ENCODE results near the gene FGF12. TPM values are rescaled to one million over a fixed set of nuclear protein-coding genes. Genes with fewer than 3 reads are reported as not detected.

Gene FGF12
- total RNA-seq, 2 donors from 2014 or later, result 0.25 to 0.48 TPM

DNA sequence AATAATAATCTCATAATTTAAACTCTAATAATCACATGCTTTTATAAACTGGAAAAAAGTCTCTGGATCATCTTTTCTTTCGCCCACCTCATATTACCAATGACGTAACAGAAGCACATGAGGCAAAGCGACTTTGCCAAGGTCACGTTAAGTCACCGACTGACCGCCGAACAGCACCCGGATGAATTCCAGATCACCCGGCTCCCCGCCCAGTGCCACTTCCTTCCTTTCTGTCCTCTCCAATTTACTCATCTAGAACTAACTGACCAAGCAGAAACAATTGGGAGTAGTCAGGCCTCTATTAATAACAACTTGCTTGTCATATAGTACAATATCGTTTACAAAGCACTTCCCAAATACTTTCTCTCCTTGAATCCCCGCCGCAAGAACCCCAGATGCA lies 21.1 kb downstream of the FGF12 start:
- no peaks in the 10 kb centered on the region for H3K4me1 ChIP-seq
- H3K4me3 ChIP-seq, result no peak overlapping the region
- H3K27ac ChIP-seq, result no peak overlapping the region
- no peak overlapping the region for H3K9ac ChIP-seq (ENCODE audit: low read depth in 2 of 2, low read length in 2 of 2)
- H3K9me3 ChIP-seq, result no peaks in the 10 kb centered on the region
- TF ChIP-seq, protein P1, sequence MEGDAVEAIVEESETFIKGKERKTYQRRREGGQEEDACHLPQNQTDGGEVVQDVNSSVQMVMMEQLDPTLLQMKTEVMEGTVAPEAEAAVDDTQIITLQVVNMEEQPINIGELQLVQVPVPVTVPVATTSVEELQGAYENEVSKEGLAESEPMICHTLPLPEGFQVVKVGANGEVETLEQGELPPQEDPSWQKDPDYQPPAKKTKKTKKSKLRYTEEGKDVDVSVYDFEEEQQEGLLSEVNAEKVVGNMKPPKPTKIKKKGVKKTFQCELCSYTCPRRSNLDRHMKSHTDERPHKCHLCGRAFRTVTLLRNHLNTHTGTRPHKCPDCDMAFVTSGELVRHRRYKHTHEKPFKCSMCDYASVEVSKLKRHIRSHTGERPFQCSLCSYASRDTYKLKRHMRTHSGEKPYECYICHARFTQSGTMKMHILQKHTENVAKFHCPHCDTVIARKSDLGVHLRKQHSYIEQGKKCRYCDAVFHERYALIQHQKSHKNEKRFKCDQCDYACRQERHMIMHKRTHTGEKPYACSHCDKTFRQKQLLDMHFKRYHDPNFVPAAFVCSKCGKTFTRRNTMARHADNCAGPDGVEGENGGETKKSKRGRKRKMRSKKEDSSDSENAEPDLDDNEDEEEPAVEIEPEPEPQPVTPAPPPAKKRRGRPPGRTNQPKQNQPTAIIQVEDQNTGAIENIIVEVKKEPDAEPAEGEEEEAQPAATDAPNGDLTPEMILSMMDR (IDR thresholded peaks at IDR 0.05), result no peak
- no peaks in the 10 kb centered on the region for H3K27me3 ChIP-seq
- no peak for DNase-seq
- intact Hi-C loops (cut with DNase I), result no loop called here
- no peaks in the 10 kb centered on the region for H3K36me3 ChIP-seq

DNA sequence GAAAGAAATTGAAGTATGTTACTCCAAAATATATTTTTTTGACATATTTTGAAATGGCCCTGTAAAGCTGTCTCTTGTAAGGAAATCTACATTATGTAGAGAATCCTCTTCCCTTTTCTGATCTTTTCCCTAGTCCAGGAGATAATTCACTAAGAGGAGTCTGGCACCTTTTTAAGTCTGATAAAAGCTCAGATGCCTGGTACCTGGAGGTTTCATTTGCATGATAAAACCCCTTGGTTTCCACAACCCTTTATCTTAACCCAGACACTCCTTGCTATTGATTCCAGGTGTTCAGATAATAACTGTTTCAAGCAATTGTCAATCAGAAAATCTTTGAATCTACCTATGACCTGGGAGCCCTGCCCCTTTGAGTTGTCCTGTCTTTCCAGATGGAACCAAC lies 26.5 kb downstream of the FGF12 start:
- no peak overlapping the region for H3K27ac ChIP-seq
- TF ChIP-seq, protein P1 (IDR thresholded peaks at IDR 0.05), result no peak
- no peaks in the 10 kb centered on the region for H3K36me3 ChIP-seq
- H3K9me3 ChIP-seq, result no peaks in the 10 kb centered on the region
- no peaks in the 10 kb centered on the region for H3K4me1 ChIP-seq
- H3K9ac ChIP-seq (ENCODE audit: low read depth in 2 of 2, low read length in 2 of 2), result no peak overlapping the region
- intact Hi-C loops (cut with DNase I), result no loop called here
- no peak for DNase-seq
- H3K4me3 ChIP-seq, result no peak overlapping the region
- H3K27me3 ChIP-seq, result no peaks in the 10 kb centered on the region

DNA sequence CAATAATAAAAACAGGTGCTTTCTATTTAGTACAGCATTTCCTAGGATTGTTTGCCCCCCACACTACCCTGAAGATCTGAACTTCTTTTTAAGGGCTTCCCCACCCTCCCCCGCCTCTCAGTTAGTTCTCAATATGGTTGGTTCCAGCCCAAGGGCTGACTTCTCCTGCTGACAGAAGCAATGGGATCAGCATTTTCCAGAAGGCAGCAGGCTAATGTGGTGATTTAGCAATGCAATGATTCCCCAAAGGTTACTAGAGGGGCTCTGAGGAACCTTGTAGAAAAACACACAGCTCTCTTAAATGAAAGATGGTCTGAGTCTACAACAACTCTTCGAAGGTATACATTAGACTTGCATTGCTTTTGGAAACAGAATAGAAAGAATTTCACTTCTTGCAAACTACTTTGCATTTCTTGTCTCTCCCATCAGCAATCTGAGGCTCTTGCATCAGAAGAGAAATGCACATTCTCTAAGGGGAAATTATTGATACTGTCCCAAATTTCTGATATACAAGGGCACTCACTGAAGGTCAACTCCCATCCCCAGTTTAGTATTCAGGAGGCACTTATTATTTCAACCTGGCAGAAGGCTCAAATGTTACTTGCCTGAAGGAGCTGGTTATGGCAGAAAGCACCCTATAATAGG lies 30.3 kb downstream of the FGF12 start:
- Histone ChIP-seq H3K9ac (ENCODE audit: low read depth in 2 of 2, low read length in 2 of 2) (no peak overlapping the region), H3K27ac (no peak overlapping the region), H3K36me3 (no peaks in the 10 kb centered on the region), H3K9me3 (no peaks in the 10 kb centered on the region), H3K27me3 (no peaks in the 10 kb centered on the region), H3K4me1 (no peaks in the 10 kb centered on the region), H3K4me3 (no peak overlapping the region)
- TF ChIP-seq, protein P1 (IDR thresholded peaks at IDR 0.05), result no peak
- DNase-seq, result no peak
- intact Hi-C loops (cut with DNase I), result no loop called here

DNA sequence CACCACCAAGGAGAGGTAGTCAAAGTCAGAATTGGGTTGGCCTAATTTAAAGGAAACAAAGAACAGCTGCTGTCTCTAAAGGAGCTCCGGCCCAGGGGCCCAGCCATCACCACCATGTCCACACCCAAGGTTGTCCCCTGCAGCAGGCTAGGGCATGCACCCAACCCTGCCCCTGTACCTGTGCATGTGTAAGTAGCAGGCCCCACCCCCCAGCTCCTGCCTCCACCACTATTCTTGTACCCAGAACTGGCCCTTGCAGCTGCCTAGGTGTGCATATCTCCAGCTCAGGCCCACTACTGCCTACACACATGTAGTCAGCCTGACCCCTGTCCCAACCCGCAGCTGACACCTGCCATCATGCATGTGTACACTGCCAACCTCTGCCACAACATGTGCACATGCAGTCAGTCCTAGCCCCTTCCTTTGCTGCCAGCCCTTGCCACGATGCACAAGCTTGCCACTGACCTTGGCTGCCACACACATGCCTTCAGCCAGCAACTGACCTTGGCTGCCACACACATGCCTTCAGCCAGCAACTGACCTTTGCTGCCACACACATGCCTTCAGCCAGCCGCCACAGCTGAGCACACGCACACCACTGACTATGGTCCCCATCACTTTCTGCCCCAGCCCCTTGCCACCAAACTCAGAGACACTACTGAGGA lies 39.7 kb downstream of the FGF12 start:
- H3K27me3 ChIP-seq, result no peaks in the 10 kb centered on the region
- no peak overlapping the region for H3K4me3 ChIP-seq
- no peak overlapping the region for H3K27ac ChIP-seq
- no peak overlapping the region for H3K9ac ChIP-seq (ENCODE audit: low read depth in 2 of 2, low read length in 2 of 2)
- no peaks in the 10 kb centered on the region for H3K9me3 ChIP-seq
- TF ChIP-seq, protein P1 (IDR thresholded peaks at IDR 0.05), result no peak
- H3K4me1 ChIP-seq, result no peaks in the 10 kb centered on the region
- no peak for DNase-seq
- no peaks in the 10 kb centered on the region for H3K36me3 ChIP-seq
- intact Hi-C loops (cut with DNase I), result no loop called here

DNA sequence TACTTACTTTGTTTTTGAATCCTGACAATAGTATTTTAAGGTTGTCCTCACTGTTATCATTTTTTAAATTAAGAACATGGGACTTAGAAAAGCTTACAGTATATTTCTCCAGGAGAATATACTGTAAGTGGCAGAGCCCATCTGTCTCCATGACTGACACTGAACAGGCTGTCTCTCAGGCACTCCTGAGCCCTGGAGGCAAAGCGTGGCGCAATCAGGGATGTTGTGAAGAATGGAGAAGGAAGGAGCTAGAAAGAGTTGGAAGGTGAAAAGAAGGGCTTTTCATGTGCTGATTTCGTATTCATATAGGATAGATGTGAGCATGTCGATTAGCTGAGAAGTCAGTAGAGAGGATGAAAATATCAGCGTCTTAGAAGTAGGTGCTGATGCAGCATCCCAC lies 41.5 kb downstream of the FGF12 start:
- no peaks in the 10 kb centered on the region for H3K4me1 ChIP-seq
- no peak overlapping the region for H3K9ac ChIP-seq (ENCODE audit: low read depth in 2 of 2, low read length in 2 of 2)
- no peak overlapping the region for H3K27ac ChIP-seq
- H3K27me3 ChIP-seq, result no peaks in the 10 kb centered on the region
- H3K9me3 ChIP-seq, result no peaks in the 10 kb centered on the region
- intact Hi-C loops (cut with DNase I), result no loop called here
- TF ChIP-seq, protein P1 (IDR thresholded peaks at IDR 0.05), result no peak
- H3K4me3 ChIP-seq, result no peak overlapping the region
- H3K36me3 ChIP-seq, result no peaks in the 10 kb centered on the region
- DNase-seq, result no peak
